ENCODE measurements around the gene ADAT2.
A peak's percentile ranks its signal among the peaks of the same experiment; 100 is the strongest.

ADAT2 gene

DNA sequence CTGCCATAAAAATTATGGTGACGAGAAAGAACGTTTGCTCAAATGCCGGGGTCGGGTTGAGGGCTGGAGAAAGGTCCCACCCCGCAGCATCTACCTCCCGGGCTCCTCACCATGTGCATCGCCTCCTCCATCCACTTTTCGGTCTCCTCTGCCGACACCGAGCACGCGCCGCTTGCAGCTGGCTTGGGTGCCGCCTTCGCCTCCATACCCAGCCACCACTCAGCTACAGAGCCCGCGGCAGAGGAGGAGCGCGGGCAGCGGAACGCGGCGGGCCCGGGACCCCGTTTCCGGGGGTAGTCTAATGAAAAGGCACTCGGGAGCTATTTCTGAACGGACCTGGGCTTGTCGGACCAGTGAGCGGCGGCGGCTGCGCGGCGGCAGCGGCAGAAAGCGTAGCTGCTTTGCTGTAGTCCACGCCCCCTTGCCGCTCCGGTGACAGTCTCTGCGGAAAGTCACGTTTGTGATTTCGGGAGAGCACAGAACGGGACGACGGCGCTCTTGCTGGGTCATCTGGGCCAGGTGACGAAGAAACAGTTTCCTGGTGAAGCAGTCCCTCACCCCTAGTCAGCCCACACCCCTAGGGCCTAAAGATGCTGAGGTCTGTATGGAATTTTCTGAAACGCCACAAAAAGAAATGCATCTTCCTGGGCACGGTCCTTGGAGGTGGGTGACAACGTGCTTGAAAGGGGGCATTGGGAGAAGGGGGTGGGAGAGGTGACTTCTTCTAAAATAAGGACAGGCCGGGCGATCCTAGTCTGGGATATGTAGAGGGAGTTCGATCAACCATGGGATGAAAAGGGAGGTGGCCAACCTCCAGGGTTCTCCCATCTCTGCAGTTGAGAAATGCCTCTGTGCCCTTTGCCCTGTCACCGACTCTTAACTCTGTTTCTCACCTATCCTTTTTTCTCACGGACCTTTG, at the start of gene ADAT2, which contains the start of gene PEX3:
Gene ADAT2 (minus strand): TSS at position 243 of the 919 bp plus-strand sequence. CDS start 37 bp downstream, at position 206.
Gene PEX3 (plus strand): TSS at position 353 of the 919 bp plus-strand sequence. CDS start 238 bp downstream, at position 591.
- Histone ChIP-seq H2AFZ (ENCODE audit: low read length, unreplicated experiment) (peak within 1 kb of the TSS; percentile 98), H3K4me1 (ENCODE audit: control insufficient read depth, insufficient read depth, low read length, unreplicated experiment) (peaks cover 14% of the 10 kb centered on the region), H3K27ac (ENCODE audit: low read depth, low read length) (peak within 1 kb of the TSS; percentile 44), H3K36me3 (ENCODE audit: insufficient read depth, low read length) (no peaks in the 10 kb centered on the region), H3K27me3 (ENCODE audit: insufficient read depth, low read length) (no peaks in the 10 kb centered on the region), H3K79me2 (ENCODE audit: control insufficient read depth, insufficient read depth, low read length, unreplicated experiment) (peaks cover 35% of the 10 kb centered on the region), H3K4me3 (ENCODE audit: low read depth, low read length) (peak within 1 kb of the TSS; percentile 91)

DNA sequence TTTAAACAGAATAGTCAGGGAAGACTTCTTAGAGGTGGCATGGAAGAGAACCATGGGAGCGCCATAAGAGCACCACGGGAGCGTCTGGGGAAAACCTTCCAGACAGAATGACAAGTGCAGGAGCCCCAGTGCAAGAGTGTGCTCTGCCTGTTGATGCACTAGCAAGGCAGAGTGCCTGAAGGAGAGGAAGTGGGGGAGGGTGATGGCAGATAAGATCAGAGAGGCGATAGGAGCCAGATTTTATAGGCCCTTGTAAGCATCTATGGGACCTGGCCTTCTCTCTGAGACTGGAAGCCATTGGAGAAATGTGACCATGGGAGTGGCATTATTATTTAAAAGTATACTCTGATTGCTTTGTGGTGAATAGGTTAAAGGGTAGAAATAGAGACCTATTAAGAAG, 47.9 kb upstream of the ADAT2 start:
- Histone ChIP-seq H3K27me3 (ENCODE audit: insufficient read depth, low read length) (no peaks in the 10 kb centered on the region), H3K79me2 (ENCODE audit: control insufficient read depth, insufficient read depth, low read length, unreplicated experiment) (no peaks in the 10 kb centered on the region), H3K4me1 (ENCODE audit: control insufficient read depth, insufficient read depth, low read length, unreplicated experiment) (no peaks in the 10 kb centered on the region), H3K36me3 (ENCODE audit: insufficient read depth, low read length) (peaks cover 60% of the 10 kb centered on the region), H2AFZ (ENCODE audit: low read length, unreplicated experiment) (no peak overlapping the region), H3K27ac (ENCODE audit: low read depth, low read length) (no peak overlapping the region), H3K4me3 (ENCODE audit: low read depth, low read length) (no peak overlapping the region)

DNA sequence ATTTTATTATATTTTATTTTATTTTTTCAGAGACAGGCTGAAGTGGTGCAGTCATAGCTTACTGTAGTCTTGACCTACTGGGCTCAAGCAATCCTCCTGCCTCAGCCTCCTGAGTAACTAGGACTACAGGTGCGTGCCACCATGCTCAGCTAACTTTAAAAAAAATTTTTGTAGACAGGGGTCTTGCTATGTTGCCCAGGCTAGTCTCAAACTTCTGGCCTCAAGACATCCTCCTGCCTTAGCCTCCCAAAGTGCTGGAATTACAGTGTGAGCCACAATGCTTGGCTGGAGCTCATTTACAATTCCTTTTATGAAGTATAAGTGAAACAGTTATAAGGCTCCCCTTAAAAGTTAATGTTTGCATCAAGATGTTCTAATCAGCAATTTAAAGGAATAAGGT, 46.5 kb upstream of the ADAT2 start:
- H3K27me3 ChIP-seq (ENCODE audit: insufficient read depth, low read length) = no peaks in the 10 kb centered on the region
- peaks cover 52% of the 10 kb centered on the region for H3K36me3 ChIP-seq (ENCODE audit: insufficient read depth, low read length)
- H3K79me2 ChIP-seq (ENCODE audit: control insufficient read depth, insufficient read depth, low read length, unreplicated experiment) = no peaks in the 10 kb centered on the region
- H3K4me3 ChIP-seq (ENCODE audit: low read depth, low read length) = no peak overlapping the region
- H3K27ac ChIP-seq (ENCODE audit: low read depth, low read length) = no peak overlapping the region
- no peak overlapping the region for H2AFZ ChIP-seq (ENCODE audit: low read length, unreplicated experiment)
- H3K4me1 ChIP-seq (ENCODE audit: control insufficient read depth, insufficient read depth, low read length, unreplicated experiment) = no peaks in the 10 kb centered on the region

DNA sequence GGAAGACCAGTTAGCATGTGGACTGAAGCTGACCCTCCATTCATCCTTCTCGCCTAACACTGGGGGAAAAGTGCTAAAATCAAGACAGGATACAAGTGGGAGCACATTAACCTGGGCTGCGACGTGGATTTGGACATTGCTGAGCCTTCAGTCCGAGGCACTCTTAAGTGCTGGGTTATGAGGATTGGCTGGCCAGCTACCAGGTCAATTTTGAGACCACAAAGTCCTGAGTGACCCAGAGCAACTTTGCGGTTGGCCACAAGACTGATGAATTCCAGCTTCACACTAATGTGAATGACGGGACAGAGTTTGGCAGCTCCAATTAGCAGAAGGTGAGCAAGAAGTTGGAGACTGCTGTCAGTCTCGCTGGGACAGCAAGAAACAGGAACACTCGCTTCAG, 40.3 kb upstream of the ADAT2 start:
- Histone ChIP-seq H3K79me2 (ENCODE audit: control insufficient read depth, insufficient read depth, low read length, unreplicated experiment) (no peaks in the 10 kb centered on the region), H3K36me3 (ENCODE audit: insufficient read depth, low read length) (peaks cover 12% of the 10 kb centered on the region), H3K27me3 (ENCODE audit: insufficient read depth, low read length) (no peaks in the 10 kb centered on the region), H2AFZ (ENCODE audit: low read length, unreplicated experiment) (no peak overlapping the region), H3K4me1 (ENCODE audit: control insufficient read depth, insufficient read depth, low read length, unreplicated experiment) (no peaks in the 10 kb centered on the region), H3K27ac (ENCODE audit: low read depth, low read length) (no peak overlapping the region), H3K4me3 (ENCODE audit: low read depth, low read length) (no peak overlapping the region)

DNA sequence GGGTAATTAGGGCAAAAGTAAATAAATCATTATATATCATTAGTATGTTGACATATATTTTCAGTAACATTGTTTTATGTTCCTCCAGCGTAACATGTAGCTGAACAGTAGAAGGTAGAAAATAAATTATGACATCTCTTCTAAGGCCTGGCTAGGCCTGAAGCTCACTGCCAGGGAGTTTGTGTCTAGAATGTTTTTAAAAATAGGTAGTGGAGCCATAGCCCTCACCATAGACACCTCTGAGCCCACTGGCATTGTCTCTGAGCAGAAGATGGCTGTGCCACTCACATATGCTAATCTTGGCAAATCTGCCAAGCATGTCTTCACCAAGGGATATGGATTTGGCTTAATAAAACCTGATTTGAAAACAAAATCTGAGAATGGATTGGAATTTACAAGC, 39.7 kb upstream of the ADAT2 start:
- no peaks in the 10 kb centered on the region for H3K27me3 ChIP-seq (ENCODE audit: insufficient read depth, low read length)
- H3K27ac ChIP-seq (ENCODE audit: low read depth, low read length) = no peak overlapping the region
- H3K4me1 ChIP-seq (ENCODE audit: control insufficient read depth, insufficient read depth, low read length, unreplicated experiment) = no peaks in the 10 kb centered on the region
- no peaks in the 10 kb centered on the region for H3K79me2 ChIP-seq (ENCODE audit: control insufficient read depth, insufficient read depth, low read length, unreplicated experiment)
- no peak overlapping the region for H2AFZ ChIP-seq (ENCODE audit: low read length, unreplicated experiment)
- peaks cover 7% of the 10 kb centered on the region for H3K36me3 ChIP-seq (ENCODE audit: insufficient read depth, low read length)
- no peak overlapping the region for H3K4me3 ChIP-seq (ENCODE audit: low read depth, low read length)

DNA sequence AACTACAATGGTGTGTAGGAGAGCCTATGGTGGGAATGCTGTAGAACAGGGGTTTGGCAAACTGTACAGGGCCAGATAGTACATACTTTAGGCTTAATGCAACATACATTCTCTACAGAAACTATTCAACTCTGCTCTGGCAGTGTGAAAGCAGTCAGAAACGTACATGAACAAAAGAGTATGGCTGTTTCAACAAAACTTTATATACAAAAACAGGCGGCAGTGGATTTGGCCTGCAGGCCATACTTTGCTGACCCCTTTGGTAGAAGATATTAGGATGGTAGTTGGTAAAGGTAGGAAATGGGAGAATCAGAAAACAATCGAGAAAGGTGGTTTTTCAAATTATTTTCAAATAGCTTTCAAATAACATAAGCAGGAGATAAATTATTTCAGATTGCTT, 36.3 kb upstream of the ADAT2 start:
- H3K36me3 ChIP-seq (ENCODE audit: insufficient read depth, low read length) = no peaks in the 10 kb centered on the region
- no peaks in the 10 kb centered on the region for H3K27me3 ChIP-seq (ENCODE audit: insufficient read depth, low read length)
- H3K4me1 ChIP-seq (ENCODE audit: control insufficient read depth, insufficient read depth, low read length, unreplicated experiment) = no peaks in the 10 kb centered on the region
- no peak overlapping the region for H3K4me3 ChIP-seq (ENCODE audit: low read depth, low read length)
- no peaks in the 10 kb centered on the region for H3K79me2 ChIP-seq (ENCODE audit: control insufficient read depth, insufficient read depth, low read length, unreplicated experiment)
- H2AFZ ChIP-seq (ENCODE audit: low read length, unreplicated experiment) = no peak overlapping the region
- H3K27ac ChIP-seq (ENCODE audit: low read depth, low read length) = no peak overlapping the region

DNA sequence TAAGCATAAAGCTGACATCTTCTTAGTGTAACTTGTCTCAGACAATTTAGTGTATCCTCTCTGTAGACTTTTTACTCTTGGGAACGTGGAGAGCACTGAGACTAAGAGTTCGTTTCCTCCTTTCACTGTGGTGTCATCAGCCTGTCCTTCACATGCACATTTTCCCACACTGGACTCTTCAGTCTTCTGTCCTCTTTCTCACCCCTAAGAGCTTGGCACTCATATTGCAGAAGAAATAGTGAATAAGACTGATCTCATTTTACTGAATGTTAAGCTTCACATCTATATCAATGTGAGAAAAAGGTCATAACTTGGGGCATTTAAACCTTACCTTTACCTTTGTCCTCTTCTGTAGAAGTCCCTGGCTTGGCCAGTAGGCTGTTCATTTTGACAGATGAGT, 35.5 kb upstream of the ADAT2 start:
- Histone ChIP-seq H3K4me3 (ENCODE audit: low read depth, low read length) (no peak overlapping the region), H3K36me3 (ENCODE audit: insufficient read depth, low read length) (no peaks in the 10 kb centered on the region), H3K27ac (ENCODE audit: low read depth, low read length) (no peak overlapping the region), H3K79me2 (ENCODE audit: control insufficient read depth, insufficient read depth, low read length, unreplicated experiment) (no peaks in the 10 kb centered on the region), H2AFZ (ENCODE audit: low read length, unreplicated experiment) (no peak overlapping the region), H3K4me1 (ENCODE audit: control insufficient read depth, insufficient read depth, low read length, unreplicated experiment) (no peaks in the 10 kb centered on the region), H3K27me3 (ENCODE audit: insufficient read depth, low read length) (no peaks in the 10 kb centered on the region)

DNA sequence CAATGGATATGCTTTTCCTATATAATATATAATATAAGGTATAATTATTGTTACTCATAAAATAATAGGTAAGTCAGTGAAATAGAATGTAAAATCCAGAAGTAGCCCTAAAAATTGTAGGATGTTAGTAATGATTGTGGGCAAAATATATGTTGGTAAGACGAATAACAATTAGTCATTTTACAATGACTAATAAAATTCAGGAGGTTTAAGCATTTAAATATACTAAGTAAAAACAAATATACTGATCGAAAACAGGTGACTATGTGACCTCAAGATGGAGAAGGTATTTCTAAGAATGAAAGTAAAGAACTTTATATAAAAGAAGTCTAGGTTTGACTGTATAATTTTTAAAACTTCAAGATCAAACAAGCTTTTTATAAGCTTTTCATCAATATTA, 32.1 kb upstream of the ADAT2 start:
- no peak overlapping the region for H3K27ac ChIP-seq (ENCODE audit: low read depth, low read length)
- H2AFZ ChIP-seq (ENCODE audit: low read length, unreplicated experiment) = no peak overlapping the region
- H3K79me2 ChIP-seq (ENCODE audit: control insufficient read depth, insufficient read depth, low read length, unreplicated experiment) = no peaks in the 10 kb centered on the region
- H3K27me3 ChIP-seq (ENCODE audit: insufficient read depth, low read length) = no peaks in the 10 kb centered on the region
- peaks cover 9% of the 10 kb centered on the region for H3K36me3 ChIP-seq (ENCODE audit: insufficient read depth, low read length)
- H3K4me1 ChIP-seq (ENCODE audit: control insufficient read depth, insufficient read depth, low read length, unreplicated experiment) = no peaks in the 10 kb centered on the region
- H3K4me3 ChIP-seq (ENCODE audit: low read depth, low read length) = no peak overlapping the region

DNA sequence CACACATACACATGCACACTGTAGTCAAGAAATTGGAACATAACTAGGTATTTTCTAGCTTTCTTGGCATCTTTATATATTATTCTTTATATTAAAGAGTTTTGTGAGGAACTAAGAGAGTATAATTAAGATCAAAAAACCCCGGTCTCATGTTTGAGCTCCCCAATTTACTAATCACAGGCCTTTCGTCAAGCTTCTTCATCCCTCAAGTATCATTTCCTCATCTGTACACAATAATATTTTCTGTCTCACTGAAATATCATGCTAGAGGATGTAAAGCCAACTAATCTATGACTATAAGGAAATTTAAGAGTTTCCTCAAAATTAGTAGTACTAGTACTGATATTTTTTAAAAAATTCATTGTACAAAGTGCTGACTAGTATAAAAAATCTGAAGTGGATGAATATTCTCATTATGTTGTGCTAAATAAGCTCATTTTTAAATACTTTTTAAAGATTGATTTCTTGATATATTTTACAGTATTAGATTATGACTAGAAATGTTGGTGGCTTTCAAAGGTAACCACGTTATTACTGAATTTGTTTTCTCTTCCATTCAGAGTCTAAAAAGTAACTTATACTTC, 28.1 kb upstream of the ADAT2 start:
- Histone ChIP-seq H2AFZ (ENCODE audit: low read length, unreplicated experiment) (no peak overlapping the region), H3K79me2 (ENCODE audit: control insufficient read depth, insufficient read depth, low read length, unreplicated experiment) (no peaks in the 10 kb centered on the region), H3K4me3 (ENCODE audit: low read depth, low read length) (no peak overlapping the region), H3K36me3 (ENCODE audit: insufficient read depth, low read length) (peaks cover 19% of the 10 kb centered on the region), H3K27ac (ENCODE audit: low read depth, low read length) (no peak overlapping the region), H3K27me3 (ENCODE audit: insufficient read depth, low read length) (no peaks in the 10 kb centered on the region), H3K4me1 (ENCODE audit: control insufficient read depth, insufficient read depth, low read length, unreplicated experiment) (no peaks in the 10 kb centered on the region)

DNA sequence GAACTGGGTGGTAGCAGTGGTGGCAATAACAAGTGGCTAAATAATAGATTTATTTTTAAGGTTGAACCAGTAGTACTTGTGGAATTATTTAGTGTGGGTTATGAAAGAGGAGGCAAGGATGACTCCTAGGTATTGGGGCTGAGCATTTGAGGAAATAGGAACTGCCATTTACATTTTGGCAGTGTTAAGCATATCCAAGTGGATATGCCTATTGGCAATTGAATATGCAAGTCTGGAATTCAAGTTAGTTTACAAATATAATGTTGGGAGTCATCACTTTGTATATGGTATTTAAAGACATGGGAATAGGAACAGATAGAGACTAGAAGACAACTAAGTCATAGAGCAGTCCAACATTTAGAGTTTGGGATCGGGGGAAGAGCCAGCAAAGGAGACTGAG, 26.1 kb upstream of the ADAT2 start:
- no peak overlapping the region for H3K4me3 ChIP-seq (ENCODE audit: low read depth, low read length)
- no peak overlapping the region for H3K27ac ChIP-seq (ENCODE audit: low read depth, low read length)
- H2AFZ ChIP-seq (ENCODE audit: low read length, unreplicated experiment) = no peak overlapping the region
- H3K79me2 ChIP-seq (ENCODE audit: control insufficient read depth, insufficient read depth, low read length, unreplicated experiment) = no peaks in the 10 kb centered on the region
- H3K36me3 ChIP-seq (ENCODE audit: insufficient read depth, low read length) = peaks cover 29% of the 10 kb centered on the region
- no peaks in the 10 kb centered on the region for H3K27me3 ChIP-seq (ENCODE audit: insufficient read depth, low read length)
- no peaks in the 10 kb centered on the region for H3K4me1 ChIP-seq (ENCODE audit: control insufficient read depth, insufficient read depth, low read length, unreplicated experiment)

DNA sequence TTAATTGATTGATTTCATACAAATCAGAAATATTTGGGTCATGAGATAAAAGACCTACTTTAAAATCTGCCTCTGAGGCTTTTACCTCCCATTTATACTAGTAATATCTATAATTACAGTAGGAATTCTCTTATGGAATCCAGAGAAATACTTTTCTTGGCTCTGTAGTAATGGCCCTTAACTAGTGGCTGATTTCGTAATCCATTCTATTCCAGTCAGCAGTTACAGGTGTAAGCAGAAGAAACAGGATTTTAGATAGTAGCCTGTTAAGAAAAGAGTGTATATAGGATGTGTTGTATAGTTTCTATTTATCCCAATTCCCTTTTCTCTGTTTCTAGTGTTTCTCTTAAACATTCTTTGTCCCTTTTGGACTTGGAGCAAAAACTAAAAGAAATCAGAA, 21.3 kb upstream of the ADAT2 start:
- Histone ChIP-seq H3K27ac (ENCODE audit: low read depth, low read length) (no peak overlapping the region), H2AFZ (ENCODE audit: low read length, unreplicated experiment) (no peak overlapping the region), H3K79me2 (ENCODE audit: control insufficient read depth, insufficient read depth, low read length, unreplicated experiment) (no peaks in the 10 kb centered on the region), H3K27me3 (ENCODE audit: insufficient read depth, low read length) (no peaks in the 10 kb centered on the region), H3K4me3 (ENCODE audit: low read depth, low read length) (no peak overlapping the region), H3K4me1 (ENCODE audit: control insufficient read depth, insufficient read depth, low read length, unreplicated experiment) (no peaks in the 10 kb centered on the region), H3K36me3 (ENCODE audit: insufficient read depth, low read length) (peaks cover 20% of the 10 kb centered on the region)

Data from ACC112 (cell line).